HCT116 (cell line): ENCODE measurements around the gene SLC12A8. TPM values are rescaled to one million over a fixed set of nuclear protein-coding genes. Genes with fewer than 3 reads are reported as not detected.

Source experiments
- ATAC-seq: fragments of 200-7000 bp; cut with Tn5 transposase; 2 replicates; pipeline ENCODE4 v1.9.1; 2020; ENCODE audit warnings: mild to moderate bottlenecking, moderate library complexity
- BruUV-seq: library from RNA; stranded (reverse); fragments of 400-500 nt; replicated peaks from 2 replicates; lab custom pipeline; 2021; lab: Mats Ljungman, UMichigan
- CTCF ChIA-PET: fragments of 300-600 bp; sonication (Branson Sonifier 250); formaldehyde crosslinking; loops from one replicate; lab custom pipeline; 2021; ENCODE audit warnings: antibody characterized with exemption; lab: Charles Lee
- POLR2A ChIA-PET: fragments of 300-600, 350-600 bp; sonication (Branson Sonifier 250); formaldehyde crosslinking; loops from one replicate; lab custom pipeline; 2021; ENCODE audit warnings: antibody characterized with exemption; lab: Charles Lee
- RAD21 ChIA-PET, 2 experiments: fragments of 300-600 bp; sonication (Branson Sonifier 250); formaldehyde crosslinking; loops; one replicate each; lab custom pipeline; 2023; ENCODE audit warnings: low total read pairs in 2 of 2; ENCODE audit not compliant: uncharacterized antibody in 2 of 2, unreplicated experiment in 2 of 2, low non-redundant PET in 1 of 2; lab: Charles Lee
- DNase-seq: peaks from one replicate; pipeline ENCODE4 v3.0.0-alpha.2; 2010; ENCODE audit warnings: low read depth, low spot score
- H2AFZ ChIP-seq: fragments of 200-600 bp; shearing (Covaris generic), sonication (generic); 2 replicates; pipeline ENCODE4 v1.6.1; 2017; ENCODE audit warnings: low read depth, mixed run types, mixed read lengths, antibody characterized with exemption, low read length; ENCODE audit not compliant: poor library complexity, severe bottlenecking
- H3K27ac ChIP-seq: 2 replicates; pipeline ENCODE4 v1.5.1; 2012; ENCODE audit warnings: low read depth, low read length
- H3K27me3 ChIP-seq: fragments of 200-600 bp; sonication (generic); 2 replicates; pipeline ENCODE4 v1.6.1; 2016; ENCODE audit warnings: mixed run types, low read length, mixed read lengths; ENCODE audit not compliant: insufficient read depth
- H3K36me3 ChIP-seq, 2 experiments: fragments of 200-500 bp in 1 of 2; fragments of 200-600 bp in 1 of 2; sonication (Bioruptor generic) in 1 of 2; sonication (generic) in 1 of 2; 2 replicates each; pipeline versions ENCODE4 v1.5.1 to v1.6.1; 2014 to 2016; ENCODE audit warnings: low read length in 2 of 2, inconsistent platforms in 1 of 2, mixed read lengths in 1 of 2, mixed run types in 1 of 2; ENCODE audit not compliant: insufficient read depth in 2 of 2, control insufficient read depth in 1 of 2
- H3K4me1 ChIP-seq, 2 experiments: fragments of 200-600 bp in 1 of 2; sonication (generic) in 1 of 2; 2 replicates each; pipeline versions ENCODE4 v1.5.1 to v1.6.1; 2012 to 2017; ENCODE audit warnings: low read length in 2 of 2, inconsistent platforms in 1 of 2, mild to moderate bottlenecking in 1 of 2, mixed read lengths in 1 of 2, mixed run types in 1 of 2, moderate library complexity in 1 of 2; ENCODE audit not compliant: insufficient read depth in 2 of 2, control insufficient read depth in 1 of 2
- H3K4me2 ChIP-seq: fragments of 200-600 bp; sonication (generic); 2 replicates; pipeline ENCODE4 v1.6.1; 2017; ENCODE audit warnings: mixed run types, low read length, mixed read lengths
- H3K4me3 ChIP-seq, 2 experiments: fragments of 200-600 bp in 1 of 2; sonication (generic) in 1 of 2; replicated peaks in 1 of 2; 2 replicates each; pipeline ENCODE4 v1.5.1; 2011 to 2016; ENCODE audit warnings: low read length in 2 of 2, control low read depth in 1 of 2, low read depth in 1 of 2, mild to moderate bottlenecking in 1 of 2, mixed read lengths in 1 of 2, mixed run types in 1 of 2
- H3K79me2 ChIP-seq: fragments of 200-600 bp; sonication (generic); 2 replicates; pipeline ENCODE4 v1.6.1; 2017; ENCODE audit warnings: mild to moderate bottlenecking, mixed run types, low read length, moderate library complexity, mixed read lengths; ENCODE audit not compliant: insufficient read depth
- H3K9ac ChIP-seq: fragments of 200-600 bp; sonication (generic); 2 replicates; pipeline ENCODE4 v1.6.1; 2016; ENCODE audit warnings: low read length, mixed read lengths
- H3K9me2 ChIP-seq: fragments of 200-600 bp; sonication (generic), shearing (Covaris generic); 2 replicates; pipeline ENCODE4 v1.6.1; 2017; ENCODE audit warnings: mixed run types, mild to moderate bottlenecking, moderate library complexity; ENCODE audit not compliant: insufficient read depth
- H3K9me3 ChIP-seq, 2 experiments: fragments of 200-500 bp in 1 of 2; fragments of 200-600 bp in 1 of 2; sonication (Bioruptor generic) in 1 of 2; sonication (generic) in 1 of 2; 2 replicates each; pipeline ENCODE4 v1.6.1; 2014 to 2017; ENCODE audit warnings: low read length in 2 of 2, mixed read lengths in 2 of 2, inconsistent platforms in 1 of 2, low read depth in 1 of 2, mild to moderate bottlenecking in 1 of 2, mixed run types in 1 of 2, moderate library complexity in 1 of 2; ENCODE audit not compliant: control insufficient read depth in 1 of 2, insufficient read depth in 1 of 2
- H4K20me1 ChIP-seq: fragments of 200-600 bp; sonication (generic), shearing (Covaris generic); 2 replicates; pipeline ENCODE4 v1.6.1; 2017; ENCODE audit warnings: mixed run types, mild to moderate bottlenecking, moderate library complexity; ENCODE audit not compliant: insufficient read depth
- CEBPB ChIP-seq: IDR thresholded peaks from 2 replicates; pipeline ENCODE4 v1.6.1; 2012; ENCODE audit warnings: low read depth
- CTCF ChIP-seq, 3 experiments: fragments of 200-600 bp in 1 of 3; sonication (generic) in 1 of 3; IDR thresholded peaks in 2 of 3; conservative IDR thresholded peaks in 1 of 3; 2 replicates each; pipeline ENCODE4 v1.5.1; 2012 to 2017; ENCODE audit warnings: low read depth in 2 of 3, low read length in 2 of 3, antibody characterized with exemption in 1 of 3, borderline replicate concordance in 1 of 3, control low read depth in 1 of 3, mild to moderate bottlenecking in 1 of 3, mixed read lengths in 1 of 3, mixed run types in 1 of 3, moderate library complexity in 1 of 3; ENCODE audit not compliant: insufficient read depth in 1 of 3
- EGR1 ChIP-seq: IDR thresholded peaks from 2 replicates; pipeline ENCODE4 v1.6.1; 2012; ENCODE audit warnings: low read depth
- ELF1 ChIP-seq: IDR thresholded peaks from 2 replicates; pipeline ENCODE4 v1.6.1; 2012; ENCODE audit warnings: low read depth, borderline replicate concordance
- EZH2phosphoT487 ChIP-seq: fragments of 200-600 bp; IDR thresholded peaks from 2 replicates; pipeline ENCODE4 v1.6.1; 2018; ENCODE audit warnings: antibody characterized with exemption, borderline replicate concordance
- JUND ChIP-seq: IDR thresholded peaks from 2 replicates; pipeline ENCODE4 v1.6.1; 2012
- POLR2A ChIP-seq: IDR thresholded peaks from 2 replicates; pipeline ENCODE4 v1.7.0; 2011; ENCODE audit warnings: borderline replicate concordance; ENCODE audit not compliant: insufficient read depth, insufficient read length; ENCODE audit errors: extremely low read depth
- RAD21 ChIP-seq: IDR thresholded peaks from 2 replicates; pipeline ENCODE4 v1.6.1; 2012; ENCODE audit warnings: low read depth, mild to moderate bottlenecking
- SP1 ChIP-seq: IDR thresholded peaks from 2 replicates; pipeline ENCODE4 v1.6.1; 2012; ENCODE audit warnings: low read depth
- SRF ChIP-seq: IDR thresholded peaks from 2 replicates; pipeline ENCODE4 v1.6.1; 2012; ENCODE audit warnings: low read depth
- TCF7L2 ChIP-seq: IDR thresholded peaks from 2 replicates; pipeline ENCODE4 v1.7.0; 2011; ENCODE audit warnings: borderline replicate concordance, inconsistent platforms; ENCODE audit not compliant: insufficient read depth, insufficient read length; ENCODE audit errors: extremely low read depth
- YY1 ChIP-seq: IDR thresholded peaks from 2 replicates; pipeline ENCODE4 v1.6.1; 2011; ENCODE audit warnings: low read length, low read depth, moderate library complexity, mild to moderate bottlenecking; ENCODE audit not compliant: insufficient replicate concordance; ENCODE audit errors: extremely low read depth
- ZBTB33 ChIP-seq: IDR thresholded peaks from 2 replicates; pipeline ENCODE4 v1.6.1; 2011; ENCODE audit warnings: mild to moderate bottlenecking, low read length, moderate library complexity; ENCODE audit not compliant: insufficient replicate concordance; ENCODE audit errors: extremely low read depth
- ZFX ChIP-seq: fragments of 450-650 bp; IDR thresholded peaks from 2 replicates; pipeline ENCODE4 v1.6.1; 2017
- intact Hi-C: fragments of 100-400 bp; cut with micrococcal nuclease; formaldehyde crosslinking; loops from 2 replicates; pipeline ENCODE4 v1.10.0; 2022
- total RNA-seq: library from RNA; stranded (reverse); gene quantifications from one replicate; pipeline ENCODE4 v1.2.1, GENCODE V29; 2021; ENCODE audit not compliant: unreplicated experiment
- TF ChIP-seq, protein P1 (sequence below): IDR thresholded peaks from 2 replicates; pipeline ENCODE4 v1.6.1; 2012

Gene SLC12A8
- total RNA-seq, 1 experiment from 2014 or later: 19.9 TPM

DNA sequence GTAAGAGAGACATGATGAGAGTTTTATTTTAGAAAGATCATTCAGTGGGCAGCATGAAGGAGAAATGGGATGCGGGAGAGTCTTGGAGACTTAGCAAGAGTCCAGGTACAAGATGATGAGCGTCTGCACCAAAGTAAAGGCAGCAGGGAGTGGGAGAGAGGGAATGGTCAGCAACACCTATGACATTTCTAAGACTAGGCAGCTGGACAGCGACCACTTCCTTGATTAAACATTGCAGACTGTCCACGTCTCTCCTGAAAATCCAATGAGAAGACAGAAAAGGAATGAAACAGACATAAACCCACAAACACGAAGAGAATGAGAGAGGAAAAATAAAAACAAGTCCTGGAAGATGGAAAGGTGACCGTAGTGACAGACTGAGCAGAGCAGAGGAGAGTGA is 110.1 kb downstream of the SLC12A8 start:
- Histone ChIP-seq H3K27me3 (no peaks in the 10 kb centered on the region), H3K4me3 (no peak overlapping the region), H3K9me3 (no peaks in the 10 kb centered on the region), H3K79me2 (no peaks in the 10 kb centered on the region), H3K9ac (no peak overlapping the region), H3K4me1 (no peaks in the 10 kb centered on the region), H3K36me3 (0 out of 4 replicates have a peak, but pooled peaks cover 0 to 2% of the 10 kb centered on the region in 2 experiments), H3K27ac (no peak overlapping the region), H3K4me2 (no peak overlapping the region), H4K20me1 (no peaks in the 10 kb centered on the region), H3K9me2 (no peaks in the 10 kb centered on the region), H2AFZ (no peak overlapping the region)
- no TSS peak for BruUV-seq
- ChIA-PET POLR2A (no interaction called here), CTCF (no interaction called here), RAD21 (no interaction called here)
- intact Hi-C loops: no loop called here
- no peak for ATAC-seq
- DNase-seq: no peak
- TF ChIP-seq ZBTB33: no peak
- TF ChIP-seq SRF: no peak
- TF ChIP-seq CEBPB: no peak
- no peak for TF ChIP-seq CTCF (IDR thresholded peaks at IDR 0.05 in 2 of 3, conservative IDR thresholded peaks at IDR 0.05 in 1 of 3; ENCODE audit: borderline replicate concordance in 1 of 3, insufficient read depth in 1 of 3, low read depth in 2 of 3, low read length in 2 of 3)
- TF ChIP-seq TCF7L2: no peak
- TF ChIP-seq, protein P1, sequence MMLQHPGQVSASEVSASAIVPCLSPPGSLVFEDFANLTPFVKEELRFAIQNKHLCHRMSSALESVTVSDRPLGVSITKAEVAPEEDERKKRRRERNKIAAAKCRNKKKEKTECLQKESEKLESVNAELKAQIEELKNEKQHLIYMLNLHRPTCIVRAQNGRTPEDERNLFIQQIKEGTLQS: no peak
- no peak for TF ChIP-seq ZFX
- no peak for TF ChIP-seq RAD21
- TF ChIP-seq YY1: no peak
- TF ChIP-seq EGR1: no peak
- TF ChIP-seq JUND: no peak
- no peak for TF ChIP-seq EZH2phosphoT487
- no peak for TF ChIP-seq POLR2A
- no peak for TF ChIP-seq ELF1
- TF ChIP-seq SP1: no peak
